Bronchial epithelial cell (primary cell): ENCODE results near the gene C20orf202. TPM values are rescaled to one million over a fixed set of nuclear protein-coding genes. Genes with fewer than 3 reads are reported as not detected.
"Not testable (repeated sequence)": the region's sequence is repeated elsewhere in the genome, so short reads cannot be mapped to it uniquely, and the experiment has no call there.

Experiments
- DNase-seq: peaks from one replicate; pipeline ENCODE4 v3.0.0-alpha.2; 2010; ENCODE audit warnings: low read depth
- FAIRE-seq: peaks from 2 replicates; lab custom pipeline; 2011; peaks lifted over from hg19 to GRCh38; lab: Jason Lieb, UNC
- H3K27me3 ChIP-seq: 2 replicates; pipeline ENCODE4 v1.5.1; 2011; ENCODE audit warnings: low read length; ENCODE audit not compliant: control insufficient read depth, insufficient read depth
- H3K36me3 ChIP-seq: 2 replicates; pipeline ENCODE4 v1.5.1; 2011; ENCODE audit warnings: low read length; ENCODE audit not compliant: control insufficient read depth, insufficient read depth
- H3K4me3 ChIP-seq: 2 replicates; pipeline ENCODE4 v1.5.1; 2011; ENCODE audit warnings: mild to moderate bottlenecking, low read depth, low read length, control low read depth
- CTCF ChIP-seq: IDR thresholded peaks from 2 replicates; pipeline ENCODE4 v1.5.1; 2011; ENCODE audit warnings: mild to moderate bottlenecking, moderate library complexity, low read length, control low read depth, inconsistent platforms; ENCODE audit not compliant: insufficient read depth, severe bottlenecking
- total RNA-seq: library from RNA; depleted of rRNA; stranded (reverse); fragments of >200 nt; gene quantifications from 2 replicates; pipeline ENCODE4 v1.2.1, GENCODE V29; 2014

C20orf202 gene
- total RNA-seq, 1 donor from 2014 or later, result not detected

- H3K4me3 ChIP-seq, result no peak overlapping the region
- H3K27me3 ChIP-seq, result no peaks in the 10 kb centered on the region
- no peak for TF ChIP-seq CTCF
- FAIRE-seq (no peak), DNase-seq (no peak)
- no peaks in the 10 kb centered on the region for H3K36me3 ChIP-seq
These were observed 12.3 kb downstream of the C20orf202 start for GRCh38 chr20:1215386-1216170.

- not testable (repeated sequence) for H3K27me3 ChIP-seq, H3K4me3 ChIP-seq, DNase-seq, H3K36me3 ChIP-seq, FAIRE-seq
These were observed 13.5 kb downstream of the C20orf202 start for GRCh38 chr20:1216527-1217427.

GRCh38 chr20:1222750-1223149 is 19.5 kb downstream of the C20orf202 start:
- not testable (repeated sequence) for H3K27me3 ChIP-seq, DNase-seq, FAIRE-seq, H3K36me3 ChIP-seq, H3K4me3 ChIP-seq

GRCh38 chr20:1224205-1224890 is 21.1 kb downstream of the C20orf202 start:
- peak; percentile 52 for FAIRE-seq
- Histone ChIP-seq H3K27me3 (peaks cover 8% of the 10 kb centered on the region), H3K36me3 (no peaks in the 10 kb centered on the region), H3K4me3 (no peak overlapping the region)
- no peak for DNase-seq
- TF ChIP-seq CTCF, result no peak

GRCh38 chr20:1225263-1225782 is 22.1 kb downstream of the C20orf202 start:
- peak overlapping the region; percentile 35 for H3K4me3 ChIP-seq
- TF ChIP-seq CTCF, result no peak
- no peaks in the 10 kb centered on the region for H3K36me3 ChIP-seq
- no peak for FAIRE-seq
- H3K27me3 ChIP-seq, result peaks cover 8% of the 10 kb centered on the region
- peak; percentile 20 for DNase-seq

- Histone ChIP-seq H3K27me3 (peaks cover 8% of the 10 kb centered on the region), H3K36me3 (no peaks in the 10 kb centered on the region), H3K4me3 (peak within 1 kb of the TSS; percentile 53)
- FAIRE-seq (no peak), DNase-seq (no peak)
- TF ChIP-seq CTCF, result no peak
These were observed 22.8 kb downstream of the C20orf202 start, which contains the start of gene RAD21L1 for GRCh38 chr20:1225783-1226654. Gene RAD21L1 (plus strand): TSS chr20:1226044. CDS start chr20:1228454, 2,410 bp downstream.
